ENCODE measurements around the gene CHD5. TPM values are rescaled to one million over a fixed set of nuclear protein-coding genes. Genes with fewer than 3 reads are reported as not detected.

Gene CHD5
- total RNA-seq, 1 experiment from 2014 or later = 62.9 TPM

GRCh38 chr1:6072774-6073479 lies 107.2 kb downstream of the CHD5 start:
- in situ Hi-C loops (cut with HindIII; ENCODE audit: low pct_unique_long_range_greater_than_20kb, low sequenced_read_pairs) (no loop called here), intact Hi-C loops (cut with micrococcal nuclease; ENCODE audit: unreplicated experiment) (no loop called here)
- Histone ChIP-seq H3K36me3 (ENCODE audit: control insufficient read depth, insufficient read depth, low read length) (no peaks in the 10 kb centered on the region), H3K9me3 (ENCODE audit: control insufficient read depth, insufficient read depth, low read depth, low read length) (no peaks in the 10 kb centered on the region), H3K27ac (ENCODE audit: low read length) (no peak overlapping the region), H3K27me3 (ENCODE audit: control insufficient read depth, insufficient read depth, low read length) (no peaks in the 10 kb centered on the region), H3K4me3 (ENCODE audit: low read depth in 2 of 2, low read length in 2 of 2) (no peak overlapping the region), H3K4me1 (ENCODE audit: control insufficient read depth, insufficient read depth, low read length) (no peaks in the 10 kb centered on the region)
- ATAC-seq = no peak
- POLR2A ChIA-PET = no interaction called here
- TF ChIP-seq POLR2AphosphoS5 (IDR thresholded peaks at IDR 0.05; ENCODE audit: low read depth, low read length) (no peak), SIN3A (IDR thresholded peaks at IDR 0.05; ENCODE audit: borderline replicate concordance, insufficient read depth, low read depth, low read length) (no peak), TCF7L2 (IDR thresholded peaks at IDR 0.05; ENCODE audit: low read depth, low read length) (no peak), REST (IDR thresholded peaks at IDR 0.05; ENCODE audit: insufficient read depth in 1 of 2, low read depth in 2 of 2, low read length in 1 of 2) (no peak), CTCF (IDR thresholded peaks at IDR 0.05) (no peak)
- no TSS peak for BruUV-seq (replicated peaks)
- DNase-seq (ENCODE audit: low read depth, low spot score) = no peak
- CTCF ChIA-PET = no interaction called here

GRCh38 chr1:6071219-6071618 lies 108.9 kb downstream of the CHD5 start:
- Histone ChIP-seq H3K4me1 (ENCODE audit: control insufficient read depth, insufficient read depth, low read length) (no peaks in the 10 kb centered on the region), H3K9me3 (ENCODE audit: control insufficient read depth, insufficient read depth, low read depth, low read length) (no peaks in the 10 kb centered on the region), H3K4me3 (ENCODE audit: low read depth in 2 of 2, low read length in 2 of 2) (no peak overlapping the region), H3K27me3 (ENCODE audit: control insufficient read depth, insufficient read depth, low read length) (no peaks in the 10 kb centered on the region), H3K36me3 (ENCODE audit: control insufficient read depth, insufficient read depth, low read length) (no peaks in the 10 kb centered on the region), H3K27ac (ENCODE audit: low read length) (no peak overlapping the region)
- TF ChIP-seq CTCF (IDR thresholded peaks at IDR 0.05) (no peak), SIN3A (IDR thresholded peaks at IDR 0.05; ENCODE audit: borderline replicate concordance, insufficient read depth, low read depth, low read length) (no peak), TCF7L2 (IDR thresholded peaks at IDR 0.05; ENCODE audit: low read depth, low read length) (no peak), REST (IDR thresholded peaks at IDR 0.05; ENCODE audit: insufficient read depth in 1 of 2, low read depth in 2 of 2, low read length in 1 of 2) (no peak), POLR2AphosphoS5 (IDR thresholded peaks at IDR 0.05; ENCODE audit: low read depth, low read length) (no peak)
- ChIA-PET CTCF (no interaction called here), POLR2A (no interaction called here)
- BruUV-seq (replicated peaks) = no TSS peak
- intact Hi-C loops (cut with micrococcal nuclease; ENCODE audit: unreplicated experiment) = no loop called here
- in situ Hi-C loops (cut with HindIII; ENCODE audit: low pct_unique_long_range_greater_than_20kb, low sequenced_read_pairs) = no loop called here
- no peak for ATAC-seq
- no peak for DNase-seq (ENCODE audit: low read depth, low spot score)
